CD4-positive, alpha-beta T cell (primary cell): ENCODE data around the gene ARPP21. TPM values are rescaled to one million over a fixed set of nuclear protein-coding genes. Genes with fewer than 3 reads are reported as not detected.

Source experiments
- ATAC-seq: fragments of 200-7000 bp; cut with Tn5 transposase; one replicate; pipeline ENCODE4 v1.10.0; 2022; ENCODE audit warnings: mild to moderate bottlenecking; ENCODE audit not compliant: poor library complexity
- CTCF ChIA-PET: fragments of 350-600 bp; sonication (Branson Sonifier 250); formaldehyde crosslinking; loops from one replicate; lab custom pipeline; 2021; ENCODE audit warnings: antibody characterized with exemption, inconsistent platforms; lab: Charles Lee
- POLR2A ChIA-PET: fragments of 350-600 bp; sonication (Branson Sonifier 250); formaldehyde crosslinking; loops from one replicate; lab custom pipeline; 2021; ENCODE audit warnings: antibody characterized with exemption, inconsistent platforms; lab: Charles Lee
- DNase-seq, 14 experiments: peaks; one replicate each; pipeline ENCODE4 v3.0.0-alpha.2; 2013 to 2020; ENCODE audit warnings: mixed read lengths in 2 of 14
- H3K27ac ChIP-seq, 2 donors: one replicate each; pipeline versions ENCODE4 v1.5.1 to v1.7.0; 2013; ENCODE audit warnings: low read length in 2 of 2, low read depth in 1 of 2, mild to moderate bottlenecking in 1 of 2
- H3K27me3 ChIP-seq, 2 experiments: 1 replicate in 1 of 2; 2 replicates in 1 of 2; pipeline versions ENCODE4 v1.6.1 to v1.7.0; 2013; ENCODE audit warnings: low read length in 2 of 2, control low read depth in 1 of 2, mild to moderate bottlenecking in 1 of 2, moderate library complexity in 1 of 2; ENCODE audit not compliant: insufficient read depth in 2 of 2, control insufficient read depth in 1 of 2
- H3K36me3 ChIP-seq: one replicate; pipeline ENCODE4 v1.6.1; 2013; ENCODE audit warnings: low read length, control low read depth; ENCODE audit not compliant: insufficient read depth
- H3K4me1 ChIP-seq: one replicate; pipeline ENCODE4 v1.6.1; 2013; ENCODE audit warnings: low read length, control low read depth; ENCODE audit not compliant: insufficient read depth
- H3K4me3 ChIP-seq: one replicate; pipeline ENCODE4 v1.5.1; 2013; ENCODE audit warnings: mild to moderate bottlenecking, low read length, moderate library complexity
- H3K9me3 ChIP-seq, 2 experiments: 1 replicate in 1 of 2; 2 replicates in 1 of 2; pipeline versions ENCODE4 v1.6.1 to v1.7.0; 2013; ENCODE audit warnings: low read length in 2 of 2, mild to moderate bottlenecking in 2 of 2, control low read depth in 1 of 2, moderate library complexity in 1 of 2; ENCODE audit not compliant: control insufficient read depth in 1 of 2, insufficient read depth in 1 of 2
- H3K27ac Mint-ChIP-seq: one replicate; pipeline ENCODE4 v1.8.0; 2020; ENCODE audit warnings: mixed read lengths
- H3K27me3 Mint-ChIP-seq: one replicate; pipeline ENCODE4 v1.8.0; 2021; ENCODE audit warnings: mixed read lengths
- H3K36me3 Mint-ChIP-seq: one replicate; pipeline ENCODE4 v1.8.0; 2021; ENCODE audit warnings: low read depth, mixed read lengths
- H3K4me1 Mint-ChIP-seq: one replicate; pipeline ENCODE4 v1.8.0; 2021; ENCODE audit warnings: low read depth, mixed read lengths
- H3K4me3 Mint-ChIP-seq: one replicate; pipeline ENCODE4 v1.8.0; 2020; ENCODE audit warnings: mild to moderate bottlenecking, mixed read lengths
- H3K9me3 Mint-ChIP-seq: one replicate; pipeline ENCODE4 v1.8.0; 2020; ENCODE audit warnings: mixed read lengths
- CTCF ChIP-seq: fragments of 200-600 bp; IDR thresholded peaks from one replicate; pipeline ENCODE4 v1.8.0; 2022; ENCODE audit warnings: antibody characterized with exemption, mild to moderate bottlenecking
- intact Hi-C, 2 experiments: fragments of 100-400 bp; cut with DNase I in 1 of 2; cut with micrococcal nuclease in 1 of 2; formaldehyde crosslinking; loops; one replicate each; pipeline versions ENCODE4 v1.15.1 to v1.9.0; 2023 to 2025; cut with DNase I, micrococcal nuclease
- total RNA-seq, 174 experiments: library from RNA in 2 of 174; stranded (reverse) in 2 of 174; gene quantifications; one replicate each; pipeline ENCODE4 v1.2.3 and lab custom pipeline; 2021 to 2026

The ARPP21 gene
- total RNA-seq, 2 experiments from 2014 or later, result not detected

DNA sequence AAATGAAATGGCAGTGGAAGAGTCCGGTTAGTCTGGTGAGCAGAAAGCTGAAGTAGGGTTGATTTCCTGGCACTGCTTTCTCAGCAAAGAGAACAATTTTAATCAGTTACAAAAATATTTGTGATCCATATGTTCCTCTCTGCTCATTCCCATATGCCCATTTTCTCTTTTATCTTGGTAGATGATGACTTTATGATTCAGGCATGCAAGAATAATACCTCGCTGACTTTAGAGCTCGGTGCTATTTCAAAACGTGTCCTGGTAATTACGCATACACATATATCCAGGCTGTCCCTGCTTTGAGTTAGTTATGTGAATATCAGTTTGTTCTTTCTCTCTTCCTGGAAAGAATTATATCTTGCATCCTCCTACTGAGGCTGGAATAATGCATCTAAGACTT lies 38.5 kb downstream of the ARPP21 start:
- no peak overlapping the region for H3K27ac ChIP-seq
- H3K4me1 Mint-ChIP-seq, result no peaks in the 10 kb centered on the region
- no peaks in the 10 kb centered on the region for H3K9me3 ChIP-seq
- CTCF ChIA-PET, result no interaction called here
- no peak for TF ChIP-seq CTCF
- H3K36me3 Mint-ChIP-seq, result no peaks in the 10 kb centered on the region
- intact Hi-C loops, result no loop called here
- DNase-seq, result no peak
- H3K27ac Mint-ChIP-seq, result no peak overlapping the region
- no peaks in the 10 kb centered on the region for H3K27me3 ChIP-seq
- no peak overlapping the region for H3K4me3 Mint-ChIP-seq
- no peaks in the 10 kb centered on the region for H3K9me3 Mint-ChIP-seq
- POLR2A ChIA-PET, result no interaction called here
- no peak for ATAC-seq
- no peaks in the 10 kb centered on the region for H3K36me3 ChIP-seq
- H3K4me1 ChIP-seq, result no peaks in the 10 kb centered on the region
- no peak overlapping the region for H3K4me3 ChIP-seq
- no peaks in the 10 kb centered on the region for H3K27me3 Mint-ChIP-seq

- intact Hi-C loops, result no loop called here
- H3K4me3 Mint-ChIP-seq, result no peak overlapping the region
- no peaks in the 10 kb centered on the region for H3K9me3 Mint-ChIP-seq
- H3K4me1 Mint-ChIP-seq, result no peaks in the 10 kb centered on the region
- ATAC-seq (no peak), DNase-seq (no peak)
- Histone ChIP-seq H3K36me3 (no peaks in the 10 kb centered on the region), H3K4me1 (no peaks in the 10 kb centered on the region), H3K27ac (no peak overlapping the region), H3K27me3 (no peaks in the 10 kb centered on the region), H3K4me3 (no peak overlapping the region), H3K9me3 (no peaks in the 10 kb centered on the region)
- no peaks in the 10 kb centered on the region for H3K27me3 Mint-ChIP-seq
- CTCF ChIA-PET, result no interaction called here
- POLR2A ChIA-PET, result interaction anchor here (0.6 kb wide), 1 partner anchor 152 kb away, joined by 3 read pairs; no protein-coding TSS in a partner anchor
- H3K27ac Mint-ChIP-seq, result no peak overlapping the region
- no peak for TF ChIP-seq CTCF
- H3K36me3 Mint-ChIP-seq, result no peaks in the 10 kb centered on the region
These were observed 39.4 kb downstream of the ARPP21 start for GRCh38 chr3:35678643-35679161.

GRCh38 chr3:35679409-35680080 lies 40.2 kb downstream of the ARPP21 start:
- Mint-ChIP-seq H3K27me3 (no peaks in the 10 kb centered on the region), H3K4me1 (no peaks in the 10 kb centered on the region), H3K36me3 (no peaks in the 10 kb centered on the region), H3K4me3 (no peak overlapping the region), H3K9me3 (no peaks in the 10 kb centered on the region), H3K27ac (no peak overlapping the region)
- no peak for DNase-seq
- H3K4me3 ChIP-seq, result no peak overlapping the region
- ChIA-PET CTCF (no interaction called here), POLR2A (interaction anchor here (0.6 kb wide), 1 partner anchor 153 kb away, joined by 3 read pairs; no protein-coding TSS in a partner anchor)
- no peak for ATAC-seq
- H3K9me3 ChIP-seq, result no peaks in the 10 kb centered on the region
- H3K4me1 ChIP-seq, result no peaks in the 10 kb centered on the region
- no peaks in the 10 kb centered on the region for H3K36me3 ChIP-seq
- no peaks in the 10 kb centered on the region for H3K27me3 ChIP-seq
- intact Hi-C loops, result no loop called here
- TF ChIP-seq CTCF, result no peak
- H3K27ac ChIP-seq, result no peak overlapping the region
